Measurements from ENCODE around the gene KCNE4.

The KCNE4 gene

DNA sequence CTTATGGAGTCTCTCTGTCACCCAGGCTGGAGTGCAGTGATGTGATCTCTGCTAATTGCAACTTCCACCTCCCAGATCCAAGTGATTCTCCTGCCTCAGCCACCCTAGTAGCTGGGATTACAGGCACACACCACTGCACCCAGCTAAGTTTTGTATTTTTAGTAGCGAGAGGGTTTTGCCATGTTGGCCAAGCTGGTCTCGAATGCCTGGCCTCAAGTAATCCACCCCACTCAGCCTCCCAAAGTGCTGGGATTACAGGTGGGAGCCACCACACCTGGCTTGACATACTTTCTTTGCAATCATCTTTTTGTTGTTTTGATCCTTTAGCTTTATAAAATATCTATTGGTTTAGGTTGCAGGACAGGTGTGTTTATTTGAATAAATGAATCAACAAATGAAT is 9.7 kb upstream of the KCNE4 start:
- no peak overlapping the region for H3K27ac ChIP-seq (ENCODE audit: low read depth, low read length)
- H3K9ac ChIP-seq (ENCODE audit: low read depth, low read length), result no peak overlapping the region

DNA sequence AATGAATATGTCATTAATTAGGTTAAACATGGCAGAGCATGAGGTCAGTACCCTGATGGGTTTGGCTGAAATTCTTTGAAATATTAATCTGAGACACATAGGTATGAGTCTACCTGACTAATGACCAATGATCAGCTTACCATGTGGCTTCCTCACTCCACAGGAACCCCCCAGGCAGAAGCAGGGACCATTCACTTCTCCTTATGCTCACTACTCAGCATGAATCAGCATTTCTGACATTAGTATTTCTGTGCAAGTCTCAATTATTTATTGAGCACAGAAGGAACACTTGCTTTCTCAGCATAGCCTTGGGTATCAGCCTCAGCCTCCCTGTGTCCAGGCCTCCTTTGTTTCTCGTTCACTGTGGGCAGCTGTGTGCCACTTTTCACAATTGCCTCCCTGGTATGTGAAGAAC is 9.3 kb upstream of the KCNE4 start:
- Histone ChIP-seq H3K27ac (ENCODE audit: low read depth, low read length) (no peak overlapping the region), H3K4me1 (ENCODE audit: control insufficient read depth, insufficient read depth, low read length) (peaks cover 14% of the 10 kb centered on the region), H3K9me3 (ENCODE audit: control insufficient read depth, insufficient read depth, low read length) (no peaks in the 10 kb centered on the region), H3K36me3 (ENCODE audit: control insufficient read depth, insufficient read depth, low read length) (no peaks in the 10 kb centered on the region), H3K27me3 (ENCODE audit: control insufficient read depth, insufficient read depth, low read length) (no peaks in the 10 kb centered on the region), H3K4me3 (ENCODE audit: low read depth, low read length) (no peak overlapping the region), H3K9ac (ENCODE audit: low read depth, low read length) (no peak overlapping the region)

More for the DNA sequence above, 9.7 kb upstream of the KCNE4 start:
- Histone ChIP-seq H3K4me1 (ENCODE audit: control insufficient read depth, insufficient read depth, low read length) (peaks cover 18% of the 10 kb centered on the region), H3K4me3 (ENCODE audit: low read depth, low read length) (no peak overlapping the region), H3K27me3 (ENCODE audit: control insufficient read depth, insufficient read depth, low read length) (no peaks in the 10 kb centered on the region), H3K9me3 (ENCODE audit: control insufficient read depth, insufficient read depth, low read length) (no peaks in the 10 kb centered on the region), H3K36me3 (ENCODE audit: control insufficient read depth, insufficient read depth, low read length) (no peaks in the 10 kb centered on the region)

DNA sequence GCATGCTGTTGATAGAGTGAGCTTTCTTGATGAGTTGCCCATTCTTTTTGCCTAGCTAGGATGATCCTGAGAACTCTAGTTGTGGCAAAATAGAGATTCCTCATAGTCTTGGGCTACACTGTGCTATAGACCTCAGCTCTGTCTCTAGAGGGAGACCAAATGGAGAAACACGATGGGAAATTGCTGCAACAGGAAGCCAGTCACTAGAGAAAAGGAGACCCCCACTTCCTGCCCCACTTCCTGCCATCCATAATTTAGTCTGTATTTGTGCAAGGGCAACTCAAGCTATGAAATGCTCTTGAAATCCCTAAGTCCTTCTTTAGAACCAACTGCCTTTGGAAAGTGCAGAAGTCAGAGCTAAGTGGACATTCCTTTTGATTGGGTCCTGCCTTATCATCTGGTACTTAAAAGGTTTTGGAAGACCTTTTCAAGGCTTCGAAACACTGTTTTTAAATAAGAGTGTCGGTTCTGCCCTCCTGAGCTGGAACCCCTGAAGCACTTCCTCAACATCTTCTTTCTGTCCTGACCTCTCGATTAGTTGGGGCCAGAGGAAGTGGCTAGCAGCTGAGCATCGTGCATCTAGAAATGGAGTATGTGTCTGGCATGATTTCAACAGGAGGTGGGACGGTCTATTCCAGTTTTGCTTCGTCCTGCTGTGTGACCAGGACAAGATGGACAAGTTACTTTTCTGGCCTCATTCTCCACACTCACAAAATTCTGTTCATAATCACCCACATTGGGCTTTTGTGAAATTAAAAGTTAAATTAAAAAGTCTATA is 8.6 kb upstream of the KCNE4 start:
- Histone ChIP-seq H3K27ac (ENCODE audit: low read depth, low read length) (no peak overlapping the region), H3K36me3 (ENCODE audit: control insufficient read depth, insufficient read depth, low read length) (no peaks in the 10 kb centered on the region), H3K9me3 (ENCODE audit: control insufficient read depth, insufficient read depth, low read length) (no peaks in the 10 kb centered on the region), H3K4me1 (ENCODE audit: control insufficient read depth, insufficient read depth, low read length) (peaks cover 8% of the 10 kb centered on the region), H3K27me3 (ENCODE audit: control insufficient read depth, insufficient read depth, low read length) (no peaks in the 10 kb centered on the region), H3K4me3 (ENCODE audit: low read depth, low read length) (no peak overlapping the region), H3K9ac (ENCODE audit: low read depth, low read length) (no peak overlapping the region)

- Histone ChIP-seq H3K4me3 (ENCODE audit: low read depth, low read length) (no peak overlapping the region), H3K27ac (ENCODE audit: low read depth, low read length) (no peak overlapping the region), H3K4me1 (ENCODE audit: control insufficient read depth, insufficient read depth, low read length) (no peaks in the 10 kb centered on the region; the same call in 1 of the 2 replicates), H3K9me3 (ENCODE audit: control insufficient read depth, insufficient read depth, low read length) (no peaks in the 10 kb centered on the region), H3K9ac (ENCODE audit: low read depth, low read length) (no peak overlapping the region), H3K27me3 (ENCODE audit: control insufficient read depth, insufficient read depth, low read length) (no peaks in the 10 kb centered on the region), H3K36me3 (ENCODE audit: control insufficient read depth, insufficient read depth, low read length) (no peaks in the 10 kb centered on the region)
Measured at GRCh38 chr2:223044092-223044836, 7.7 kb upstream of the KCNE4 start.

- no peak overlapping the region for H3K9ac ChIP-seq (ENCODE audit: low read depth, low read length)
- H3K9me3 ChIP-seq (ENCODE audit: control insufficient read depth, insufficient read depth, low read length), result no peaks in the 10 kb centered on the region
- no peaks in the 10 kb centered on the region for H3K36me3 ChIP-seq (ENCODE audit: control insufficient read depth, insufficient read depth, low read length)
- no peaks in the 10 kb centered on the region for H3K27me3 ChIP-seq (ENCODE audit: control insufficient read depth, insufficient read depth, low read length)
- H3K27ac ChIP-seq (ENCODE audit: low read depth, low read length), result no peak overlapping the region
- H3K4me3 ChIP-seq (ENCODE audit: low read depth, low read length), result no peak overlapping the region
- H3K4me1 ChIP-seq (ENCODE audit: control insufficient read depth, insufficient read depth, low read length), result no peaks in the 10 kb centered on the region; the same call in 1 of the 2 replicates
Measured at GRCh38 chr2:223044916-223045700, 6.9 kb upstream of the KCNE4 start.

DNA sequence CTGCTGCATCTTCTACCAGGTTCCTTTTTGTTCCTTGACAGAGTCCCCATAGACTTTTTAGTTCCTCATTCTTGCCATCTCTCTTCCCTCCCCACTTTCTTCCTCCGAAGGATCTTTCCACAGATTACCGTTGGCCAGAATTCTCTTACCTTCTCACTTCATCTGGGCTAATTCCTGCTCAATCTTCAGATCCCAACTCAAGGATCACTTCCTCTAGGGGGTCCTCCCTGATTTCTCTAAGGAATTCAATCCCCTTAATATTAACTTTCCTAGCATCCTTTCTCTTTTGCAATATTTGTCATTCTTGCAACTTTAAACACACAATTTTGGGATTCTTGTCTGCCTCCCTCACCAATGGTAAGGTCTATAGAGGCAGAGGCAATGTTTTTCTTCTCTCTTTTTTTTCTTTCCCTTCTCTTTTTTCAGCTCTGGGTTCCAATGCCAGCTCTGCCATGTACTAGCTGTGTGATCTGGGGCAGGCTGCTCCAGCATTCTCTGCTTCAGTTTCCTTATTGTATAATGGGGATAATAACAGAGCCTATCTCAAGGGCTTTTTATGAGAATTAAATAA is 5.4 kb upstream of the KCNE4 start:
- Histone ChIP-seq H3K36me3 (ENCODE audit: control insufficient read depth, insufficient read depth, low read length) (no peaks in the 10 kb centered on the region), H3K27me3 (ENCODE audit: control insufficient read depth, insufficient read depth, low read length) (no peaks in the 10 kb centered on the region), H3K9me3 (ENCODE audit: control insufficient read depth, insufficient read depth, low read length) (no peaks in the 10 kb centered on the region), H3K9ac (ENCODE audit: low read depth, low read length) (no peak overlapping the region), H3K27ac (ENCODE audit: low read depth, low read length) (no peak overlapping the region), H3K4me1 (ENCODE audit: control insufficient read depth, insufficient read depth, low read length) (peaks cover under 1% of the 10 kb centered on the region; the same call in 1 of the 2 replicates), H3K4me3 (ENCODE audit: low read depth, low read length) (no peak overlapping the region)

DNA sequence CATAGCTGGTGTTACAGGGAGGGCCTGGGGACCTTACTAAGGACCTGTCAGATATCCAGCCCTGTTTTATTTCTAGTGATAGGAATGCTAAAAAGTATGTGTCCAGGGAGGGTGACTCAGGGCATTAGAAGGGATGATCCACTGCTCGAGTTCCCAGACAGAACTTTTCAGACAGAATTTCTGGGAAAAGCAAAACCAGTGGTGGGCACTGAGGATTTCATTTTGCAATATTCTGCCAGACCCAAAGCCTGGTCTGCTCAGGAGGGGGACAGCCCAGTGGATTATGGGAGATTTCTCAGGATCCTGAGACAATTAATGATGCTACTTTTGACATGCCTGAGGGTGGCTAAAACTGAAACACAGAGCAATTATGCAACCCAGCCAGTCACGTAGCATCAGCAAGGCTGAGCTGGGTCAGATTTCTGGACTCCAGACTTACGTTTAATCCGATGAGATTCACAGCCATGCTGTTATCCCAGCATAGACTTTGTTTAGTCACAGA is 4.7 kb upstream of the KCNE4 start:
- H3K27ac ChIP-seq (ENCODE audit: low read depth, low read length), result no peak overlapping the region

GRCh38 chr2:223048519-223048918 is 3.5 kb upstream of the KCNE4 start:
- Histone ChIP-seq H3K4me3 (ENCODE audit: low read depth, low read length) (no peak overlapping the region), H3K9ac (ENCODE audit: low read depth, low read length) (no peak overlapping the region), H3K36me3 (ENCODE audit: control insufficient read depth, insufficient read depth, low read length) (no peaks in the 10 kb centered on the region), H3K9me3 (ENCODE audit: control insufficient read depth, insufficient read depth, low read length) (no peaks in the 10 kb centered on the region), H3K4me1 (ENCODE audit: control insufficient read depth, insufficient read depth, low read length) (peaks cover 7% of the 10 kb centered on the region), H3K27me3 (ENCODE audit: control insufficient read depth, insufficient read depth, low read length) (no peaks in the 10 kb centered on the region), H3K27ac (ENCODE audit: low read depth, low read length) (no peak overlapping the region)

More for the DNA sequence above, 4.7 kb upstream of the KCNE4 start:
- H3K4me3 ChIP-seq (ENCODE audit: low read depth, low read length), result no peak overlapping the region
- peaks cover 7% of the 10 kb centered on the region for H3K4me1 ChIP-seq (ENCODE audit: control insufficient read depth, insufficient read depth, low read length)
- H3K9ac ChIP-seq (ENCODE audit: low read depth, low read length), result no peak overlapping the region
- H3K9me3 ChIP-seq (ENCODE audit: control insufficient read depth, insufficient read depth, low read length), result no peaks in the 10 kb centered on the region
- no peaks in the 10 kb centered on the region for H3K36me3 ChIP-seq (ENCODE audit: control insufficient read depth, insufficient read depth, low read length)
- H3K27me3 ChIP-seq (ENCODE audit: control insufficient read depth, insufficient read depth, low read length), result no peaks in the 10 kb centered on the region

- Histone ChIP-seq H3K36me3 (ENCODE audit: control insufficient read depth, insufficient read depth, low read length) (no peaks in the 10 kb centered on the region), H3K4me1 (ENCODE audit: control insufficient read depth, insufficient read depth, low read length) (peaks cover 7% of the 10 kb centered on the region), H3K9ac (ENCODE audit: low read depth, low read length) (no peak overlapping the region), H3K27me3 (ENCODE audit: control insufficient read depth, insufficient read depth, low read length) (no peaks in the 10 kb centered on the region), H3K9me3 (ENCODE audit: control insufficient read depth, insufficient read depth, low read length) (no peaks in the 10 kb centered on the region), H3K4me3 (ENCODE audit: low read depth, low read length) (no peak overlapping the region), H3K27ac (ENCODE audit: low read depth, low read length) (no peak overlapping the region)
Measured at GRCh38 chr2:223049356-223049755, 2.6 kb upstream of the KCNE4 start.

DNA sequence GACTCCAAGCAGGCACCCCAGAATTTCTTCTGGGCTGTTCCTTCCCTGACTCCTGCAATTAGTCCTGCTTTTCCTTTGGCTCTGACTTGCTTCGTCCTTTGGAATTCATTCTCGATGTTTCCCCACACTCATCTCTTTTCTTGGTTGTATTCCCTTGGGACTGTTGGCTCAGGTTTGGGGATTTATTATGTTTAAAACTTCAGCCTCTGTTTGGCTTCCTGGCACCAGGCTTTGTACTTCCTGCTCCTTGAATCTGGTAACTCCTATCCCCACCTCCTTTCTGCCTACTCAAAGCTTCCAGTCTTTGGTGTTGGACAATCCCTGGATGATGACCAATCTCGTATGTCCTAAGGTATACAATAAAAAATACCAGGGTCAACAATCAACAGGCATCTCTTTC is 1.8 kb upstream of the KCNE4 start:
- Histone ChIP-seq H3K9me3 (ENCODE audit: control insufficient read depth, insufficient read depth, low read length) (no peaks in the 10 kb centered on the region), H3K4me1 (ENCODE audit: control insufficient read depth, insufficient read depth, low read length) (peaks cover 7% of the 10 kb centered on the region), H3K9ac (ENCODE audit: low read depth, low read length) (no peak overlapping the region), H3K36me3 (ENCODE audit: control insufficient read depth, insufficient read depth, low read length) (no peaks in the 10 kb centered on the region), H3K4me3 (ENCODE audit: low read depth, low read length) (no peak overlapping the region), H3K27me3 (ENCODE audit: control insufficient read depth, insufficient read depth, low read length) (no peaks in the 10 kb centered on the region), H3K27ac (ENCODE audit: low read depth, low read length) (no peak overlapping the region)

All from HUES48 (cell line).